NCI-H526 treated with DMSO at 0.1 percent for 48 hours (cell line): Measurements from ENCODE around the gene CRB2.
A peak's percentile ranks its signal among the peaks of the same experiment; 100 is the strongest.
"Not testable (repeated sequence)": the region's sequence is repeated elsewhere in the genome, so short reads cannot be mapped to it uniquely, and the experiment has no call there.

Experiments
- DNase-seq: peaks from one replicate; lab custom pipeline; 2025; lab: John Stamatoyannopoulos, UW

The CRB2 gene

DNA sequence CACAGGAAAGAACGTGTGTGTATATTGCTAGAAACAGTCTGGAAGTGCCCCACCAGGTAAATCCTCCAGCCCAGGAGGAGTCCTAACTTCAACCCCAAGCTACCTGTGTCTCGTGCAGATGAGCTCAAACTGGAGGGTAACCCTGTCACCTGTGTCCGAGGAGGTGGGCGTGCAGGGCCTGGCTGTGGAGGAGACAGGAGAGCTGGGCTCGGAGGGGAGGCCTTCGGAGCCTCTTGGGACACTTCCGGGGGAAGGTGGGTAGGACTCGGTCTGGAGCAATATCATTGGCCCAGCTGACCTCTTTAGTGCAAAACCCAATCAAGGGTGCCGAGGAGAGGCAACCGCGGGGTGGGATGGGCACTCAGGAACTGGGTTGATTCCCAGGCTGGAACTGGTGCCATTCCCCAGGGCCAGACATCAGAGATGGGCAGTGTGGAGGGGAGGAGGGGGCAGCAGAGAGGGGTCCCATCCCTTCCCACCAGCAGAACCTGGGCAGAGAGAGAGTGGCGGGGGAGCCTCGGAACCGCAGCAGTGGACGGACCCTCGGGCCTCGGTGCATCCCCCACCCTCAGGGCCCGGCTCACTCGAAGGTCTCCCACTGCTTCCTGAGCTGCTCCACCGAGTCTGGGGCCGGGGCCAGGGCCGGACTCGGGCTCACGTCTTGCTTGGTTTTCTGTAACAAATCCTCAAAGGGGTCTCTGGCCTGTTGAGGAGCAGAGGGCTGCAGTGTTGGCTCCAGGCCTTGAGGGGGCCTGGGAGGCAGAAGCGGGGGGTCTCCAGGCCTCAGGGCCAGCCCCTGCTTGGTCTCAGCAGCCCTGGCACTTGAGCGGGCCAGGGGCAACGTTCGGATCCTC, 25.1 kb downstream of the CRB2 start:
- no peak for DNase-seq

DNA sequence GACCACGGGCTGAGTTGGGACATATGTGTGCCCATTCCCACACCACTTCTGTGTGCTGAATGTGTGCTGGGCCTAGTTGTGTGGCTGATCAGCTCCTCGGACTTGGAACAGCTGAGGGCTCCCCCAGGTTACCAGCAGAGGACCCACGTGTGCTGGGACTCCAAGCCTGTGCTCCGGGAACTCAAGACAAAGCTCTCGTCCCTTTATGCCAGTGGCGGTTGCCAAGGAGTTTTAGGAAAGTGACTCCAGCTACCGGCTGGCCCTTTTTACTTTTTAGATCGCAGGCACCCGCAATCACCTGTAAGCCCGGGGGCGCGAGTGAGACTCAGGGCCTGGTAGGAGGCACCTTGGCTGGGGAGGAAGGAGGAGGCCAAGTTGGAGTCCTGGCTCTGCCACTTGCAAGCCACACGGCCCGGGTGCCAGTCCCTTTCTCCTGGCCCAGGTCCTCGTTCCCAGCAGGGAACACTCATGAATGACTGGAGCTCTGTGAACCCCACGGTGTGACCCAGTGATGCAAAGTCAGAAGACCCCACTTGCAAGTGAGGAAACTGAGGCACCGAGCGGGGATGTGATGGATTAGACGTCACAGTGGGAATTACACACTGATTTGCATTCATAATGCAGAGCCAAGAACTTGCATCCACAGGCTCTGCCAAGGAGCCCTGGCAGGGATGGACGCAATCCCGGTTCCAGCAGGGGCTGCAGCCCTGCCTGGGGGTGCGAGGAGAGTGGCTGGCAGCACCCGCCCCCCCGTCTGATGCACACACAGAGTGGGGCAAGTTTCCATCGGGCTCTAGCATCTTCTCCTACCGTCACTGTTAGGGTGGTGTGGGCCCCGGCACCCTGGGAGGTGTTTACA, 26.9 kb downstream of the CRB2 start:
- DNase-seq = no peak

GRCh38 chr9:123383512-123384170, 27.6 kb downstream of the CRB2 start:
- DNase-seq = no peak

DNA sequence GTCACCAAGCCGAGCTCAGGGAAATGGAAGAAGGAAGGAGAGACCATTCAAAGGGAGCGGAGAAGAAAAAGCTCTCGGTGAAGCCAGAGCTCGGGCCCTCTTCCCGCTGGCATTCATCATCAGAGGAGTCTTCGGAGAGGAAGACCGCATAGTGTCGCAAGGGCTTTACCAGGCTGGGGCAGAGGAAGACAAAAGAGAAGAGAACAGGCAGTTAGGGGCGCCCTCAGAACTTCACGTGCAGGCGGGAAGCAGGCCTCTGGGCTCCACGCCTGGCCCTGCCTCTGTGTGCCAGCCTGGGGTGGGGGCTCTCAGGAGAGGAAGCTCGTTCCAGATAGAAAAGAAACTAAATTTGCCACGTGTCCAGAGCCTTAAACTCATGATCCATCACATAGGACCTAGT, 31.7 kb downstream of the CRB2 start:
- no peak for DNase-seq

- no peak for DNase-seq
Measured at GRCh38 chr9:123389070-123389469, 33.1 kb downstream of the CRB2 start.

GRCh38 chr9:123389698-123390097, 33.7 kb downstream of the CRB2 start:
- no peak for DNase-seq

DNA sequence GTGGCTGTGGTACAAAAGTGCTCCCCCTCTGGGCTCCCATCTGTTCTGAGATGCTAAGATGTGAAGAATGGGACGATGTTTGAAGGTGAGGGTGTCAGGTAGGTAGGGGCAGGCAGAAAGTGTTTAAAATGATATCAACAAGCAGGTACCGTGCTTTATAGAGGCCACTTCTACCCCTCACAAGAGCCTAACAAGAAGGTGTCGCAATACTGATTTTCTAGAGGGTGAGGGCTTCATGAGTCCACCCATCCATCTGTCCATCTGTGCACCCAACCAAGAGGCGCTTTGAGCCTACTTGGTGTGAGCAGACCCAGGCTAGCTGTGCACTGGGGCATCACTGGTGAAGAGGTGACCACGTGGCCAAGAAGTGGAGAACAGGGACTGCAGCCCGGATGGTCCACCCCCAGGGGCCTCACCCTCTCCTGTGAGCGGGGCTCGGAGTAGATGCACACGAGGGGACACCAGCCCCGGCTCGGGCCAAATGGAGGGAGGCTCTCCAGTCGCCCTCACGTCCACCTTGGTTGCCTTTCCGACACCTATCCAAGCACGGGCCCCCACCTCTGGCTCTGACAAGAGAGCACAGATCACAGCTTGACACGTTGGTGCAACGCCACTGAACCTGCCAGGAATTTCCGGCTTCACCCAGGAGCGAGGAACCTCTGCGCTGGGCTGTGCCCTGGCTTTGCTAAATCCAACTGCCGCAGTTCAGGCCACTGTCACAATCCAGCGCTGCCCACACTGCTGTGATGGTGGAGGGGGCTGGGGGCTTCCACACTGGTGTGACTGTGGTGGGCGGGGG, 34.5 kb downstream of the CRB2 start:
- no peak for DNase-seq

DNA sequence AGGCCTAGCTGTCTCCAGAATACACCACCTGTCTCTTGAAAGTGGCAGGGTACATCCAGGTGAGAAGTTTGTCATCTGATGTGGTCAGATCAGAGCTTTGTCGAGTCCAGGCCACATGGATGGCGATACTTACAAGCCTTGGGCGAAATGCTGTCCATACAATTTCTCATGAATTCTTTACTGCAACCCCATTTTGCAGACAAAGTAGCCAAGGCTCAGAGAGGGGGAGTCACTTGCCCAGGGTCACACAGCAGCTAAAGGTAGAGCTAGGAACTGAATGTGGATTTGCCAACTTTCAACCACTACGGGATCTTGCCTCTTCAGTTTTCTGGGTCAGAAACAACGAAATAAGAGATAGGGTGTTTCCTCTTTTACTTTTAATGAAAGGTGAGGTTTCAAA, 35.2 kb downstream of the CRB2 start:
- DNase-seq = no peak

DNA sequence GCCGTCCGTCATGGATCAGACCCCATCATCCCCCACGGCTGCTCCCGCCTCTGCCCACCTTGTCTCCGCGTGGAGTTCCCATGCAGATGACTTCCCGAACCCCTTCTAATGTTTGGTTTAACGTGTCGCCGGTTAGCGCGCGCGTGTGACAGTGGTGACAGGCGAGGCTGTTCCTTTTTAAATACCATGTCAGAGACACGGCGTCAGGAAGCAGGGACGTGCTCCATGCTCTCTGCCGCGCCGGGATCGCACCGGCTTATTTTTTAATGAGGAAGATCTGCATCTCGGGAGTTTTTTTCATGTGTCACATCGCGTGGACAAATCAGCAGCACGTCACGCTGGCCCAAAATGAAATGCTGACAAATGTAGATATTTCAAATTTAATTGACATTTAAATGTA, 35.9 kb downstream of the CRB2 start:
- DNase-seq = no peak

GRCh38 chr9:123392802-123393201, 36.8 kb downstream of the CRB2 start:
- no peak for DNase-seq

- DNase-seq = no peak
Measured at GRCh38 chr9:123394291-123395235, 38.6 kb downstream of the CRB2 start.

DNA sequence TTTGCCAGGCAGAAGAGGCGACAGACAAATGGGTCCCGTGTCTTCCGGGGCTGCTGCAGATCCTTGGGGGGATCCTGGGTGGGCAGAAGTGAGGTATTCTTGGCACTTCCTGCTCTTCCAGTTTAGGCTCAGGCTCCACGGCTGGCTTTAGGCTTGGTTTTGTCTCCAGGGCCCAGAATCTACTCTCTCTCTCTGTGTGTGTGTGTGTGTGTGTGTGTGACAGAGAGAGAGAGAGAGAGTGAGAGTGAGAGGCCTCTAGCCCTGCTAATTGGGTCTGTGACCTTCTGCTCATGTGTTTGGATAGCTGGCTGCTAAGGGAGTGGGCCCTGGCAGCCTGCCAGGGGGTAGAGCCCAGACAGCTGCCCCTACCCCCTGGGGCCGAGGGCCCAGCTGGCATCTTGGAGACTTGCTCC, 39.3 kb downstream of the CRB2 start:
- no peak for DNase-seq

DNA sequence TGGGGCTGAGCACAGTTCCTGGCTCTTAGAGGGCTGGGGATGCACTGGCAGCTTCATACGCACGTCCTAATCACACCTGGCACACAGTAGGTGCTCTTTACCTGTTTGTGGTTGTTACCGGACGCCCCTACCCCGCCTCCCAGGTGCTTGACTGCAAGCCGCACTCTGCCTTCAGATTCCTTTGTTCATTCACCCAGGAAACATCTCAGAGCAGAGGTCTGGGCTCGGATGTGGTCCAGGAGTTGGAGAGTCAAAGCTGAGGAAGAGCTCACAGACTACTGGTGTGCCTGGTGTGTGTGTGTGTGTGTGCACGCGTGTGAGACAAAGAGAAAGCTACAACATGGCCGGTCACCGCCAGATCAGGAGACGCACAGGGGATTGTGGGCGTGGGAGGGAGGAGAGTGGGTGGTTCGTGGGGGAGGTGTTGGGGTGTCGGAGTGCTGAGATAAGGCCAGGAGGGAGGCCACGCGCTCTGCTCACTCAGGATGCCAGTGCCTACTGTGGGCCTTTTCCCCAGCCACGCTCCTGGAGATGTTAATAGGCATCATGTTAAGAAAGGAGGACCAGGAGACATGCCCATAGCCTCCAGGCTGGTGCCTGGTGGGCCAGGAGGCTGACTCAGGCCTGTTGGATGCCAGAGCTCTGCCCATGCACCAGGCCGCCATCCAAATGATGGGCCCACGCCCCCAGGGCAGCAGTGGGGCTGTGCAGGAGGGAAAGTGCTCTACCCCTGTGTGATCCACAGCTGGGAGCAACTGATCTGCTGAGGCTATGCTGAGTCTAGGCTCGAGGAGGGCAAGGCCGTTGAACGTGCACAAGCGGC, 39.9 kb downstream of the CRB2 start:
- no peak for DNase-seq

DNA sequence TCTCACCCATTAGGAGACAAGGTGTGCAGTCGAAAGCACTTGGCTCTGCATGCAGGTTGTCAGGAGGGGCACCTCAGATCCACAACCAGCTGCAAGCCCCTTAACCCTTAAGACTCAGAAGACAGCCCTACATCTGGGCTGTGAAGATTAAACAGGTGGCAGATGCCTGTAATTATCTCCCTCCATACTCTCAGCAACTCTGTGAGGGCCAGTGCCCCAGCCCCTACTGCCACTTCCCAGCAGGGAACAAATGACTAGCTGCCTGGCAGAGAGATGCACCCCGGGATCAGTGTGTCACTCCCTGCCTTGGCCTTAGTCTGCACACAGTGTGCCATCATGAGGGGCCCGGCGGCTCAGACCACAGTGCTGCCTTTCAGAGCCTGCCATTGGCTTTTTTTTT, 42.0 kb downstream of the CRB2 start:
- no peak for DNase-seq

DNA sequence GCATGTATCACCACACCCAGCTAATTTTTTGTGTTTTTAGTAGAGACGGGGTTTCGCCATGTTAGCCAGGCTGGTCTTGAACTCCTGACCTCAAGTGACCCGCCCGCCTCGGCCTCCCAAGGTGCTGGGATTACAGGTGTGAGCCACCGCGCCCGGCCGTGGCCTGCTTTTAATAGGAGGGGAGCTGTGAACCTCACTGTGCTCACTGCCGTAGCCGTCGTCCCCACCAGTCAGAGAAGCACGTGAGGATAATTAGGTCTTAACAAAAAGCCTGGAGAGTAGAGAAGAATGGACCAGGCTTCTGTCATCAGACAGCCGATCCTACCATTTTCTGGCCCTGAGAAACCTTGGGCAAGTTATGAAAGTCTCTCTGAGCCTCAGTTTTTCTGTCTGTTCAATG, 42.9 kb downstream of the CRB2 start:
- not testable (repeated sequence) for DNase-seq

- DNase-seq = no peak
Measured at GRCh38 chr9:123399803-123400378, 43.9 kb downstream of the CRB2 start.

DNA sequence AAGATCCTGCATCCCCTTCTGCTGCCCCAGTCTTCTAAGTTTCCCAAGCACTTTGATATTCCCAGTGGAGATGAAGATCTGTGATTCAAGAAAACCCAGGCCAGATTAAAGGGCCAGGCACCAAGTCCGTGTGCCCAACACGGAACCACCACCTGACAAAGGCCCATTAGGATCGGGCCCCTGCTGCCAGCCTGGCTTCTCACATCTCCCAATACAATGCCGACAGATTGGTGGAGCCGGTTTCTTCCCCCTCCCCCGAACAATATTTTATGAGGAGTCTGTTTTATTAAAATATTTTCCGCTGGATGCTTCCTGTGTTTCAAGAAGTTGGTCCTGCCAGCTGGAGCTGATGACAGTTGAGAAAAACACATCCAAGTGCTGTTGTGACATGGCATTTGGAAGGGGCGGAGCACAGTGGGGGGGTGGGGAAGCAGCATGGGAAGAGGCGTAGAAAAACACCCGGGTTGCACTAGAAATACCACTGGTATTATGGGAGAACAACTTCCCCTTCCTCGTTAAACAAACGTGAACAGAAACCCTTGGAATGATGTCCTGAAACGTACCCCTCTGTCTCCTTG, 45.0 kb downstream of the CRB2 start:
- DNase-seq = no peak

GRCh38 chr9:123401879-123402513, 46.0 kb downstream of the CRB2 start:
- DNase-seq = peak; percentile 1
